GM21526 (cell line): Measurements from ENCODE around the gene JUND.

Experiments used
- ATAC-seq: cut with Tn5 transposase; IDR thresholded peaks from one replicate; pipeline ENCODE4 v1.9.1; 2021; ENCODE audit warnings: moderate library complexity; ENCODE audit not compliant: unreplicated experiment, low FRiP score

JUND gene

GRCh38 chr19:18309525-18310064 is 28.2 kb upstream of the JUND start:
- ATAC-seq = no peak

- ATAC-seq = no peak
Observed at GRCh38 chr19:18308948-18309325, 27.5 kb upstream of the JUND start.

- ATAC-seq = no peak
Observed at GRCh38 chr19:18308051-18308947, 26.9 kb upstream of the JUND start.

GRCh38 chr19:18307271-18307681 is 25.9 kb upstream of the JUND start:
- no peak for ATAC-seq

GRCh38 chr19:18306888-18307260 is 25.5 kb upstream of the JUND start:
- ATAC-seq = no peak

GRCh38 chr19:18306209-18306887 is 24.9 kb upstream of the JUND start:
- ATAC-seq = no peak

- no peak for ATAC-seq
Observed at GRCh38 chr19:18304458-18305310, 23.3 kb upstream of the JUND start.

GRCh38 chr19:18304208-18304457 is 22.7 kb upstream of the JUND start:
- ATAC-seq = no peak

GRCh38 chr19:18301718-18302111 is 20.3 kb upstream of the JUND start:
- ATAC-seq = no peak

GRCh38 chr19:18300930-18301717 is 19.7 kb upstream of the JUND start:
- ATAC-seq = no peak

- ATAC-seq = no peak
Observed at GRCh38 chr19:18299654-18300053, 18.2 kb upstream of the JUND start.

GRCh38 chr19:18298601-18299000 is 17.2 kb upstream of the JUND start:
- no peak for ATAC-seq

GRCh38 chr19:18297308-18297707 is 15.9 kb upstream of the JUND start:
- ATAC-seq = no peak

- no peak for ATAC-seq
Observed at GRCh38 chr19:18295034-18295451, 13.6 kb upstream of the JUND start.

- ATAC-seq = no peak
Observed at GRCh38 chr19:18294467-18294864, 13.0 kb upstream of the JUND start.

GRCh38 chr19:18293642-18294466 is 12.4 kb upstream of the JUND start:
- no peak for ATAC-seq

- ATAC-seq = no peak
Observed at GRCh38 chr19:18292810-18293641, 11.6 kb upstream of the JUND start.

GRCh38 chr19:18292462-18292809 is 11.0 kb upstream of the JUND start:
- no peak for ATAC-seq
